Suppressor macrophage treated with lipopolysaccharide for 4 hours (primary cell): Measurements from ENCODE around the gene WDFY2.

ENCODE experiments used
- DNase-seq: peaks from one replicate; pipeline ENCODE4 v3.0.0-alpha.2; 2020

The WDFY2 gene

DNA sequence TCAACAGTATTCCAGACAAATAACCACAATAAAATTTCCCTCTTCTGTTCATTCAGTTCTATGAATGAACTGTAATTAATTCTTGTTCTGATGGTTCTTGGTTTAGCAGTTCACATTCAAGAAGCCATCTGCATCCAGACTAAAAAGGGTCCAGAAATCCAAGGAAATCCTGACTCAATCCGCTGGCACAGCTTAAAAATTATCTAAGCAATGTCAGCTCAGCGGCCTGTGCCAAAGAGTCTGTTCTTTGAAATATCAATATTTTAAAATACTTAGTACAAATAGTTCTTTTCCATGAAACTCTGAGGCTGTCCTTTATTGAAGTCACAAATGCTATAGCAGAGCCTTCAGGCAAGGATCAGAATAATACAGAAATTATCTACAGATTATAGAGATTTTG, 162.5 kb downstream of the WDFY2 start:
- DNase-seq = no peak

DNA sequence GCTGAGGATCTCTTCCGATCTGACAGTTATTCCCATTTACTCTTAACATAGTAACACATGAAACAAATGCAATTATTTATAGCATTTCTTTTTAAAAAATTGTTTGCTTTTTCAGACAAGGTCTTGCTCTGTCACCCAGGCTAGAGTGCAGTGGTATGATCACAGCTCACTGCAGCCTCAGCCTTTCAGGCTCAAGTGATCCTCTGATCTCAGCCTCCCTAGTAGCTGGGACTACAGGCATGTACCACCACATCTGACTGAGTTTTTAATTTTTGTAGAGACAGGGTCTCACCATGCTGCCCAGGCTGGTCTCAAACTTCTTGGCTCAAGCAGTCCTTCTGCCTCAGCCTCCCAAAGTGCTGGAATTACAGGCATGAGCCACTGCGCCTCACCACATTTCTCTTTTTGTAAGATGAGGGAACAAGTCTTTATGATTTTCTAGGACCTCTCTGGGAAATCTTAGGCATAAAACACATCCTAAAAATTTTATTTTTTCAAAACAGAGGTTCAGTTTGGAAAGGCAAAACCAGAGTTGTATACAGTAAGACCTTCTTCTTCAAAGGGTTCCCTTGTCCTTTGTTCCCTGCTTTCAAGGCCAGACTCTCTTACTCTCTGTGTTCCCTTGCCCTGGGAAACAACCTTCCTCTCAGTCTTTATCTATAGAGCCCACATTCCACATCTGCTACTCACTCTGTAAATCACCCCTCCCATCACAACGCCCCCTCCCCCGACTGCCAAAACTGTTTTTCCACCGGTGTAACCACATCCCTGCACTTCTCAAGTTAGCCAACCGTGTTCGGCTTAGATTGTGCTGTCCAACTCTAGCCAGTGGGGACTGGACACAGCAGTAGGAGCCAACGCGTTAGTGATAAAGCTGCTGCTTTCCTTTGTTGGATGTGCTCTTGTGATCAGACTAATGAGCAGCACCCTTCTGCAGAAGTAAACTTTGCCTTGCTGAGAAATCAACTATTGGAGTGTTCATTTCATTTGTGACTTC, 163.5 kb downstream of the WDFY2 start:
- DNase-seq = no peak

DNA sequence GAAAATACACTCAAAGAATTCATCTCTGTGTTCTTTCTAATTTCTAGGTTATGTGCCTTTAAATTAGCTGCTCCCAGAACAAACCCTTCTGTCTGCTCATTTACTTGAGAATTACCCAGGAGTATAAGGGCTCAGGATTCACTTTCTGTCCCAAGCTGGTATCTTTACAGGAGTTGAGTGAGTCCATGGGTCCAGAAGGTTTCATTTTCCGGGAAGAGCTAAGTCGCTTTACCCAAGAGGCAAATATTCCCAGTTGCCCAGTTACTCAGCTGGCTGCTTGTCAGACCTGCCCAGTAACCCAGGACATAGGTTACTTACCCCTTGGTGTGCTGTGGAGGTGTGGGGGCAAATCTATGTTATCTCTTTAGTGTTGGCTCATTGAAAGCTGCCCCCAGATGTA, 172.4 kb downstream of the WDFY2 start:
- no peak for DNase-seq

DNA sequence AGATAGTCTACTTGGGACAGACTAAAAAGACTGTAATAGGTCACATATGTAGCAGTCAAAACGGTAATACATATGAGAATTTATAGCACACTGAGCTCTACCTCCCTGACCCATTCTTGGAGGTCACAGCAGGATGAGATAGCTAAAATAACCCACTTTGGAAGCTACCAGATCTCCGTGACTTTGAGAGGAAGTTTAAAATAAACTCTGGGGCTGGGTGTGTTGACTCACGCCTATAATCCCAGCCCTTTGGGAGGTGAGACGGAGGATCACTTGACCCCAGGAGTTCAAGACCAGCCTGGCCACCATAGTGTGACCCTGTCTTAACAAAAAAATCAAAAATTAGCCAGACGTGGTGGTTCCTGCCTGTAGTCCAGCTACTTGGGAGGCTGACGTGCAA, 174.4 kb downstream of the WDFY2 start:
- DNase-seq = no peak

DNA sequence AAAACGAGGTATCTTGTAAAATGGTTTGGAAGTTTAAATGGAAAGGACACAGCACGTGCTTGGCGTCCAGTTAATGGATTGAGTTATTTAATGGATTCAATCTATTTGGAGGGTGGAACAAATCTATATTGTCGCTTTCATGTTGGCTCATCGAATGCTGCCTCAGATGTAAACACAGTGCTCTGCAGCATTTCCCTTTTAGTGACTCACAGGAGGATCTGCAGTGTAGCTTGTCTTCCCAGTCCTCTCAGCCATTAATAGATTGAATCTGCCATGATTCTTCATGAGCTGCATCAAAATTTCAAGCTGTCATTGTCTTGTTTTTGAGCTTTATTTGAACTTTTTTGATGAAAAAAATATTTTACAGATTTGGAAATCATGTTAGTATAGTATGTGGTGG, 175.0 kb downstream of the WDFY2 start:
- DNase-seq = peak; percentile 2

DNA sequence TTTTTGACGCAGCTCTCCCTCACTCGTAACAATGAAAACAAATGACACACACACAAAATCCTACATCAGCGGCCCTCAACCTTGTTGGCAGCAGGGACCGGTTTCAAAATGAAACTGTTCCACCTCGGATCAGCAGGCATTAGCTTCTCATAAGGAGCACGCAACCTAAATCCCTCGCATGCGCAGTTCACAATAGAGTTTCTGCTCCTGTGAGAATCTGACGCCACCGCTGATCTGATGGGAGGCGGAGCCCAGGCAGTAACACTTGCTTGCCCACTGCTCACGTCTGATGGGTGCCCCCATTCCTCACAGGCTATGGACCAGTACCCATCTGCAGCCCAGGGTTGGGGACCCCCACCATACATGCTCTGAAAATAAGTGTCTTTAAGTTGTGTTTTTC, 176.3 kb downstream of the WDFY2 start:
- DNase-seq = no peak

DNA sequence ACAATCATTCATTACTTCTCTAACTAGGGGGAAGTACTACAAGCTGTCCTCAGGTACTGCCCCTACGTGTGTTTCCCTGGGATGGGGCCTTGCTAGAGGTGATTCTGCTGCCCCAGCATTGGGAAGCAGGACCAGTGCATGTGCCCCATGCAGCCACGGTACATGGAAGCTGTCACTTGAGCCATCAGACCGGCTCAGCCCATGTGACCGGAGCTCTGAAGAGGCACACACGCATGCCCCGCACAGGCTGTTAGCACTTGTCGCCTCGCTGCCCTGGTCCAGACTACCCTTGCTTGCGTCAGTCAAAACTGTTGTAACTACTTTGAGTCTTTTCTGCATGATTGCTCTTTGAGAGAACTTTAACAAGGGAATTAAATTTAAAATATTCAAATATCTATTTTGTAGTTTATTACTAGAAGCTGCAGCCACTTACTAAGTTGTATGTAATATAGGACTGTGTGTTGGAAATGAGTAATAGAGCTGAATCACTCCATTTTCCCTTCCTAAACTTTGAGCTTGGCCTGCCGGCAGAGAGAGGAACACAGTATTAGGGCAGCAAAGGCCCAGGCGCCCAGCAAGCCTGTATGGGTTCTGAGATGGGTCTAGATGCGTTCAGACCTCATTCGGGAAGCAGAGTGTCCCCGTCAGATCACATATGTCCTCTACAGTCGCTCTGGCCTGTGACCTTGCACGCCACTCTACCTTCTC, 177.5 kb downstream of the WDFY2 start:
- peak; percentile 3 for DNase-seq

DNA sequence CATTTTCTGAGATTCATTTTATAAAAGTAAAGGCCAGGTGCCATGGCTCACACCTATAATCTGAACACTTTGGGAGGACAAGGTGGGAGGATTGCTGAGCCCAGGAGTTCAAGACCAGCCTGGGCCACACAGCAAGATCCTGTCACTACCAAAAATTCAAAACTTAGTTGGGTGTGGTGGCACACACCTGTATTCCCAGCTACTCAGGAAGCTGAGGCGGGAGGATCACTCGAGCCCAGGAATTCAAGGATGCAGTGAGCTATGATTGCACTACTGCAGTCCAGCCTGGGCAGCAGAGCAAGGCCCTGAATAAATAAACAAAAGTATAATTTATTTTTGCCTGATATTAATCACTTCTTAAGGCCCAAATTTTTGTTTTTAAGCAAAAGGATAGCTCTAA, 179.2 kb downstream of the WDFY2 start:
- no peak for DNase-seq

DNA sequence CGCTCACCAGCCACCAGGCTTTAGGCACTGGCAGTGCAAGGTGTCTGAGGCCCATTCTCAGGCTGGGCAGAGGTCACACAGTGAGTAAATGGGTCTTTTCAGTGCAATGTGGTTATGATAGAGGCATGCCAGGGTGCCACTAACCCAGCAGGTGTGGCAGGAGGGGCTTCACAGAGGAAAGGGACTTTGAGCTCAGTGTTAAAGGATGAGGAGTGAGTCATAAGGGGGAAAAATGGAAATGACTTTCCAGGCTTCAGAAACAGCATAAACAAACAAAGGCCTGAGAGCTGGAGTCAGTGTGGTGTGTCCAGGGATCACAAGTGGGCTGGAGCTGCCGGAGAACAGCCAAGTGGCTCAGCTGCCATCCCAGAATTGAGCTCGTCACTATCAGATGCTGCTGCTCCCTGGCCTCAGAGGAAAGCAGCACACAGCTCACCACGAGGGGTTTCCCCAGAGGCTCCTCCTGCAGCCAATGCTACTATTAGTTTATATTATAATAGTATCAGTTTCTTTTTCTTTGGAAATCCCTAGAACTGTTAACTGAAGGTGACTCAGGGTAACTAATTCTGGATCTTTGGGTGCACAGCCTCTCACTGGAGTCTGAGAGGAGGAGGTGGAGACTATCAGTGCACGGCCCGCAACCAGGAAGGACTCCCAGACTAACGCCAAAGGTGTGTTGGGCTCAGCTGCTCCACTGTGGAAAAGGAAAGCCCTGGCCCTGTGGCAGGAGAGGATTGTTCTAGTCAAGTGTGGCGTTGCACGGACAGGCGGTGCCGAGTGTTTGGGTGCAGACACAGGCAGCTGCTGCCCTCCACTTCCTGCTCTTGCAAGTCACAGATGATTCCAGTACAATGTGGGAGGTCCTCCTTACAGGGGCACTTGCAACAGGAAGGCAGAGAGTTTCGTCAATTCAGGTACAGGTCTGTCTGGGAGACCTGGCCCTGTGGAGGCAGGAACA, 180.2 kb downstream of the WDFY2 start:
- peak; percentile 83 for DNase-seq

DNA sequence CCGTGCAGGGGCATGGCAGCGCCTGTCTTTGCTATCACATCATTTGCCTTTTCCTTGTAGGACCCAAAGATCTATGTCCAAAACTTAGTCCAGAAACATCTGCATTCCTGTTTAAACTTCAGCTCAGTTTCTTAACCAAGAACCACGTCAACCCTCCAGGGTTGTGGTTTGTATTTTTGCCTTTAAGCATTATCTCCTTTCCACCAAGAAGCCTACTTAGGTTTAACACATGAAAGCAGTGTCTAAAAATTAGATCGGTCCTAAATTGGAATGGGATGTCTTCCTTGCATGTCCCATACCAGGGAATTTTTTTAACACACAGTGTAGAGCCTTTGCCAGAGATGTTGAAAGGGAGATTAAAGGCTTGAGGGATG, 180.9 kb downstream of the WDFY2 start:
- no peak for DNase-seq

DNA sequence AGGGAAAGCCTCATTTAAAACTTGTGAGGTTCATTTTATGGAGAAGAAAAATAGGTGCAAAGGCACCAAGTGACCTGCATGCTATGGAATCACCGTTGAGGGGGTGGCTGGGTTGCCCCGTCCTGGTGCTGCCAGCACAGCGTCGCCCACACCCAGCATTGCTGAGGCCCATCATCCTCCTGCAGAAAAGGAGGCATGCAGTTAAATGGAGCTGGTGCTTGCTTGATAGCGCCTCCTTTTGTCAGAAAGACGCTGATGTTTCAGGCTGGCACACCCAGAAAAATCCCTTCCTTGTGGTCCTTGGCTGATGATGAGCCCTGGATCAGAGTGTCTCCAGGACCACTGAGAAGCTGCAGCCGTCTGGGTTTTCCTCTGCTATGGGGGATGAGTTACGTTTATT, 182.8 kb downstream of the WDFY2 start:
- no peak for DNase-seq

DNA sequence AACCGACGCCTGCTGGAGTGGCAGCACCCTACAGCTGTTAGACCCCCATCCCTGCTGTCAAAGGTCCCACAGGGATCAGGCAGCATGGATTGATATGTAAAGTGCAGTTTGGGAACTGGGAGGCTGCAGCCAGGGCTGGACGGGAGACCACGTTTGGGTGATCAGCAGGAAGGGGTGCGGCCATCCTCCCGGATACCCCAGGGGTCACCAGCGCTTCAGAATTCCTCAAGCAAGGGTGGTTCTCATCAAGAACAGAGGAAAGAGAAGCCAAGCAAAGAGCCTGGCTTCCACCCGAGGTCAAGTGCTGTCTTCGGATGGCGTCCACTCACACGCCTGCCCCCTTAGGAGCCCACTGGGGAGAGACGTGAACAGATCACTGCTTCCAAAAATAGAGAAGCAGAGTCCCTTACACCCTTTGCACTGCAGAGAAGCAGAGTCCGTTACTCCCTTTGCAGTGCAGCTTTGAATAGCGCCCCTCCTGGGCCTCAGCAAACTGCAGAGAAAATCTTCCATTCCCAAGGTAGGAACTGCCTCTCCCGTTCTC, 184.2 kb downstream of the WDFY2 start:
- no peak for DNase-seq

DNA sequence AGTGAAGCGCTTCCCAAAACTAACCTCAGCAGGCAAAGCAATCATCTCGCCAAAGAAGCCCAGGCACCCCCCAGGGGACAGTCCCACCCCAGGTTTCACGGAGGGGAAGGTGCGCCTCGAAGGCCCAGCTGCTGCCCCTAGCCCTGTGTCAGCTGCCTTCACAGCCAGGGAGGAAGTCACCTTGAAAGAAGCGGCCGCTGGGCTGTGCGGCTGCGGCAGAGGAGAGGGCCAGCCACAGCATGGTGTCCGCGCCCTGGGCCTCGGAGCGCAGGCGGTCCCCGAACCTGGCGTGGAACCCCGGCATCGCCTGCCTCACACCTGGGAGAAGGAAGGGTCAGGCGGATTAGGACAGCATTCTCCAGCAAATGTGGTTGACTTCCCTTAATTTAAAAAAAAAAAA, 184.7 kb downstream of the WDFY2 start:
- no peak for DNase-seq

DNA sequence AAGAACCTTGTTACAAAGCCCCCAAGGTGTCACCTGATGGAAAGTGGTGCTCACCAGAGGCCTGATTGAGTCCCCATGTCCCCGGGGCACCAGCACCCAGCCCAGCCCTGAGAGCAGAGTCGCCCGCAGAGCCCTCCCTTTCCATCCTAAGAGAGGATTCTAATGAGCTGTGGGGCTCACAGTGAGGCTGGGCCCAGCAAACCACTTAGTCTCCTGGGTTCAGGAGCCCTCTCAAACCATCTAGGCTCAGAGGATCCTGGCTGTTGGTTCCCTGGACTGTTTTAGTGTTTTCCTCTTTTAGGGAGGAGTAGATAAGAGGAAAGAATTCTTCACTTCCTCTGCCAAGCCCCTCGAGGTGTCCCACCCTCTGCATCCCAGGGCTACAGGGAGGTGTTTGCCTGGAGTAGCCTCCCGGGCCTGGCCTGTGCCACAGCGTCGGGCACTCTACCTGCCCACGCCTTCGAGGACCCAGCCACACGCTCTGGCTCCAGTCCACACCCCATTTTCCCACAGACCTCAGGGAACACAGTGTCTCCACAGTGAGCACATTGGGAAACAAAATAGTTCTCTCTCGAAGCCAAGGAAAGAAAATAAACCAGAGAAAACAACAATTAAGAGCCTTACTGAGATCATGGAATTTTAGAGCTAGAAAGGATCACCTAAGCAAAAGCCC, 185.3 kb downstream of the WDFY2 start:
- DNase-seq = no peak

DNA sequence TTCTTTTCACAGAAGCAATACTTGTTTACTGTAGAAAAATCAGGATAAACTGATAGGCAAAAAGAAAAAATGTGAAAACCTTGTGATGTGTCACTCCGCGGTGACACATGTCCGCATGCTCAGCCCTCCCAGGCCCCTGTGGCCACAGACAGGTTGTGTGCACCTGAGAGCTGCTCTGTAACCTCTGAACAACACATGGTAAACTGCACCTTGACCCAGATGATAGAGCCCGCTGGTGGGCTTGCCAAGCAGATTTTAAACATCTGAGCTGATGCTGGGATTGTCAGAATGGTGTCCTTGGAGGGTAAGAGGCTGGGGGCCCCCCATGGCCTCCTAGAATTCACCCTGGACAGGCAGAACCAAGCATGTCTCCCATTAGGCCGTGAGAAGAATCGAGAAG, 185.9 kb downstream of the WDFY2 start:
- no peak for DNase-seq

DNA sequence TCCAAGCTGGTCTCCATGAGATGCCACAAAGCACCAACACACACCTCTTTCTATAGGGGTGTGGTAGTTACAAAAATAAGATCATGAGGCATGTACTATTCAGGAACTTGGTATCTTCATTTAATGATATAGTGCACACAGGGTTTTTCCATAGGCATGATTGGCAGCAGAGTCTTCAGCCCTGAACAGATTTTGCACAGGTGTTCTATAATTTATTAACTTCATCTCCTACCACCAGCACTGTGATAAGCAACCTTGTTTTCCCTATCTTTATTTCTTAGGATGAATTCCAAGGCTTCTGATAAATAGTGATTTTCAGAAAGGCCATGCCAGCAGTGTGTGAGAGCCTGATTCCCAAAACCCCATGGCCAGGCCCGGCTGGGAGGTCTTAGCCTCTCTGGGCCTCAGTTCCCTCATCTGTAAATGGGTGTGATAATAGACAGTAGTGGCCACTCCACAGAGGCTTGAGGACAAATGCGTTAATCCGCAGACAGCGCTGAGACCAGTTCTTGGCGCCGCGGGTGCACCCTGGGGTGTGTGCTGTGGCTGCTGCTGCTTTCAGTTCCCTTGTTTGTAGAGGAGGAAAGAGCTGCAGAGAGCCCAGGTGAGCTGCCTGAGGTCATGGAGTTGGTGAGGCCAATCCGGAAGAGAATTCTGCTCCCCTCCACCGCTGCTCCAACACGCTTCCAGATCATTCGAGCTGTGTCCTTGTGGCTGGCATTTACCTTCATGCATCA, 186.6 kb downstream of the WDFY2 start:
- DNase-seq = no peak

DNA sequence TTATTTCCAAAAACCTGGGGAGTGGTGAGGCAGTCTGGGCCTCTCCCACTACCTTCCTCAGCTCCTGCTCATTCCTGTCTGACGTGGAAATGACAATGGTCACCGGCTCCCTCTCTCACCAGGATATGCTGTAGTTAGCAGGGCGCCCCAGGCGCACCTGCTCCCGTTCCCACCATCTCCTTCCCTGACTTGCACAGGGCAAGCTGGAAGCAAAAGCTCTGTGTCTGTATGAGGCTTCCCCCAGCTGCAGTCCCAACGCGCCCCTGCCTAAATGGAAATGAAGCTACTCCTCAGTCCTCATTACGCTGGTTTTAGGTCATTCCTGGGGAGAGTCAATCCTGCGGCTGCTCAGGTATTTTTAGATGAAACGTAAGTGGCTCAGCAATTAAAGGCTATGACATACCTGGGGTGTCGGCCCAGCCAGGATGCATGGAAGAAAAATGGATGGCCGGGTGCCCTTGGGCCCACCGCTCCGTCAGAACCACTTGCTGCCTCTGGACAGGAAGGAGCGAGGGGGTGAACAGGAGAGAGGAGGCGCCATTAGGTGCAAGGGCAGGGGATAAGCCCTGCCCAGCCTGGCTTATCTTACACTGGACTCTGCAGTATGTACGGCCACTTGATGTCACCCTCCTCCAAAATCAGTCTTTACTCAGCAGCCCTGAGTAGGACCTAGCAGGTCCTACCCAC, 187.3 kb downstream of the WDFY2 start:
- DNase-seq = no peak

DNA sequence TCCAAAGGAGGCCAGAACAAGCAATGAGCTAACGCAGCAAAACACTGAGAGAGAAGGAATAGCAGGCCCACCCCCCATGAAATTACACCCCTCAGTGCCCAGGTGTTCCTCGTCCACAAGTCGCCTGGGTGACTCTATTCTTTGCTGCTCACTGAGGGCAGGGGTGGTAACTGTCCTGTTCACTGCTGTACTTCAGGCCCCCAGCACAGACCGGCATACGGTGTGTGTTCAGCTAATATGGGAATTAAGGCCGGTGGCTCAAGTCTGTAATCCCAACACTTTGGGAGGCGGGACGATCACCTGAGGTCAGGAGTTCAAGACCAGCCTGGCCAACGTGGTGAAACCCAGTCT, 187.8 kb downstream of the WDFY2 start:
- no peak for DNase-seq

DNA sequence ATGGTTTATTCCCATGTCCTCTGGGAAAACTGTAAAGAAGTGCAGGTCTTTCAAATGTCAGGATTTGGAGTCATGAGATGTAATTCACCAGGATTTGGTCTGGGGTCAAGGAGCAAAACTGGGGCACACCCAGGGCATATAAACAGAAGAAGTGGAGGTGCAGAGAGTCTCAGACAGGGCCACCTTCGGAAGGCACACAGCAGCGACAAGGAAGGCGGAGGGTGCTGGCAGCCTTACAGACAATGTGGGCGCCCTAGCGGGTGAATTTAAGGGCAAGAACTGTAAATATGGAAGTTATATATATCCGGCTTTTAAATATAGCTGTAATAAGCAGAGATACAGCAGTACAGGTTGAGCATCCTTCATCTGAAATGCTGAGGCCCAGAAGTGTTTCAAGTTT, 188.5 kb downstream of the WDFY2 start:
- no peak for DNase-seq

DNA sequence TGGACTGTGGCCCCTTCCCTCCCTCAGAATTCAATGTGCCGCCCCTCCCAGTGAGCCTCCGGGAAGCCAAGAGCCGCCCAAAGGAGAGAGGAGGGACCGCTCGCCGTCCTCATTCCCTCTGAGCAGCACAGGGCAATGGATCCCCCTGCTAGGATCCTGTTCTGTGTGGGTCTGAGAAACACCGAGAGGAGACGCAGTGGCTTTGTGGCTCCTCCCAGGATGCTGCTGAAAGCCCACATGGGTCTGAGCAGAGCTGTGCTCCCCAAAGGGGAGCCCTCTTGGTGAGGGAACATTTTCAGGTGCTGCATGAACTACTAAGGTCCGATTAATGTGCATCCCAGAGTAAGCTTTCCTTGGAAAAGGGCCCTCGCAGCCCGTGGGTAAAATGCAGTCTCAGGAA, 189.3 kb downstream of the WDFY2 start:
- no peak for DNase-seq

DNA sequence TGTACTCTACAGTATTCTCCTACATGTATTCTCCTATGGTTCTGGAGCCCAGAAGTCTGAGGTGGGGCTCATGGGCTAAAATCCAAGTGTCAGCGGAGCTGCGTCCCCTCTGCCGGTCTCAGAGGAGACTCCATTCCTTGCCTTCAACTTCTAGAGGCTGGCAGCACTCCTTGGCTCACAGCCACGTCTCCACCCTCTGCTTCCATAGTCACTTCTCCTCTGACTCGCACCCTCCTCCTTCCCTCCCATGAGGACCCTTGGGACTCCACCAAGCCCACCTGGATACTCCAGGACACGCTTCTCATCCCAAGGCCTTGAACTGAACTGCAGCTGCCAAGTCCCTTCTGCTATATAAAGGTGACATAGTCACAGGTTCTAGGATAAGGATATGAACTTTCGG, 191.9 kb downstream of the WDFY2 start:
- no peak for DNase-seq
